Measurements from ENCODE around the gene GPR143.

Gene GPR143

GRCh38 chrX:9757366-9757765 is 8.3 kb downstream of the GPR143 start:
- Histone ChIP-seq H3K9me3 (ENCODE audit: low read depth, low read length) (no peaks in the 10 kb centered on the region), H3K9ac (ENCODE audit: insufficient read length) (no peak overlapping the region), H3K27ac (no peak overlapping the region), H3K36me3 (ENCODE audit: insufficient read depth, low read length) (no peaks in the 10 kb centered on the region), H3K4me3 (no peak overlapping the region)
- TF ChIP-seq POLR2AphosphoS5 (IDR thresholded peaks at IDR 0.05; ENCODE audit: borderline replicate concordance, low read depth, low read length): no peak
- no peak for TF ChIP-seq EZH2 (IDR thresholded peaks at IDR 0.05)
- no peak for TF ChIP-seq FOXP2 (optimal IDR thresholded peaks at IDR 0.05; ENCODE audit: control extremely low read depth, extremely low read length, insufficient read depth)
- DNase-seq (ENCODE audit: low read depth, low spot score): no peak

GRCh38 chrX:9749146-9749692 is 16.4 kb downstream of the GPR143 start:
- Histone ChIP-seq H3K9ac (ENCODE audit: insufficient read length) (no peak overlapping the region), H3K27ac (no peak overlapping the region), H3K9me3 (ENCODE audit: low read depth, low read length) (no peaks in the 10 kb centered on the region), H3K36me3 (ENCODE audit: insufficient read depth, low read length) (no peaks in the 10 kb centered on the region), H3K4me3 (no peak overlapping the region)
- no peak for TF ChIP-seq FOXP2 (optimal IDR thresholded peaks at IDR 0.05; ENCODE audit: control extremely low read depth, extremely low read length, insufficient read depth)
- no peak for TF ChIP-seq POLR2AphosphoS5 (IDR thresholded peaks at IDR 0.05; ENCODE audit: borderline replicate concordance, low read depth, low read length)
- TF ChIP-seq EZH2 (IDR thresholded peaks at IDR 0.05): no peak
- DNase-seq (ENCODE audit: low read depth, low spot score): no peak

GRCh38 chrX:9747644-9748043 is 18.0 kb downstream of the GPR143 start:
- no peak for TF ChIP-seq POLR2AphosphoS5 (IDR thresholded peaks at IDR 0.05; ENCODE audit: borderline replicate concordance, low read depth, low read length)
- no peak for TF ChIP-seq EZH2 (IDR thresholded peaks at IDR 0.05)
- TF ChIP-seq FOXP2 (optimal IDR thresholded peaks at IDR 0.05; ENCODE audit: control extremely low read depth, extremely low read length, insufficient read depth): no peak
- Histone ChIP-seq H3K9ac (ENCODE audit: insufficient read length) (no peak overlapping the region), H3K4me3 (no peak overlapping the region), H3K27ac (no peak overlapping the region), H3K36me3 (ENCODE audit: insufficient read depth, low read length) (no peaks in the 10 kb centered on the region), H3K9me3 (ENCODE audit: low read depth, low read length) (no peaks in the 10 kb centered on the region)
- DNase-seq (ENCODE audit: low read depth, low spot score): no peak

- Histone ChIP-seq H3K9ac (ENCODE audit: insufficient read length) (no peak overlapping the region), H3K27ac (no peak overlapping the region), H3K9me3 (ENCODE audit: low read depth, low read length) (no peaks in the 10 kb centered on the region), H3K36me3 (ENCODE audit: insufficient read depth, low read length) (no peaks in the 10 kb centered on the region), H3K4me3 (no peak overlapping the region)
- TF ChIP-seq POLR2AphosphoS5 (IDR thresholded peaks at IDR 0.05; ENCODE audit: borderline replicate concordance, low read depth, low read length) (no peak), FOXP2 (optimal IDR thresholded peaks at IDR 0.05; ENCODE audit: control extremely low read depth, extremely low read length, insufficient read depth) (no peak)
- peak; percentile 10 for DNase-seq (ENCODE audit: low read depth, low spot score)
Measured at GRCh38 chrX:9746148-9746888, 19.3 kb downstream of the GPR143 start.

- H3K4me3 ChIP-seq: no peak overlapping the region
- no peaks in the 10 kb centered on the region for H3K9me3 ChIP-seq (ENCODE audit: low read depth, low read length)
- no peak overlapping the region for H3K9ac ChIP-seq (ENCODE audit: insufficient read length)
- no peak overlapping the region for H3K27ac ChIP-seq
- H3K36me3 ChIP-seq (ENCODE audit: insufficient read depth, low read length): no peaks in the 10 kb centered on the region
- no peak for TF ChIP-seq FOXP2 (optimal IDR thresholded peaks at IDR 0.05; ENCODE audit: control extremely low read depth, extremely low read length, insufficient read depth)
- TF ChIP-seq POLR2AphosphoS5 (IDR thresholded peaks at IDR 0.05; ENCODE audit: borderline replicate concordance, low read depth, low read length): no peak
- no peak for TF ChIP-seq EZH2 (IDR thresholded peaks at IDR 0.05)
- DNase-seq (ENCODE audit: low read depth, low spot score): no peak
Measured at GRCh38 chrX:9745417-9746115, 20.1 kb downstream of the GPR143 start.

GRCh38 chrX:9739130-9739529 is 26.5 kb downstream of the GPR143 start:
- H3K27ac ChIP-seq: no peak overlapping the region
- H3K4me3 ChIP-seq: no peak overlapping the region
- TF ChIP-seq FOXP2 (optimal IDR thresholded peaks at IDR 0.05; ENCODE audit: control extremely low read depth, extremely low read length, insufficient read depth) (no peak), POLR2AphosphoS5 (IDR thresholded peaks at IDR 0.05; ENCODE audit: borderline replicate concordance, low read depth, low read length) (no peak), EZH2 (IDR thresholded peaks at IDR 0.05) (no peak)
- no peak overlapping the region for H3K9ac ChIP-seq (ENCODE audit: insufficient read length)
- no peaks in the 10 kb centered on the region for H3K9me3 ChIP-seq (ENCODE audit: low read depth, low read length)
- H3K36me3 ChIP-seq (ENCODE audit: insufficient read depth, low read length): no peaks in the 10 kb centered on the region
- DNase-seq (ENCODE audit: low read depth, low spot score): no peak

- no peak for TF ChIP-seq EZH2 (IDR thresholded peaks at IDR 0.05)
- TF ChIP-seq FOXP2 (optimal IDR thresholded peaks at IDR 0.05; ENCODE audit: control extremely low read depth, extremely low read length, insufficient read depth): no peak
- no peak for TF ChIP-seq POLR2AphosphoS5 (IDR thresholded peaks at IDR 0.05; ENCODE audit: borderline replicate concordance, low read depth, low read length)
- no peaks in the 10 kb centered on the region for H3K36me3 ChIP-seq (ENCODE audit: insufficient read depth, low read length)
- H3K9ac ChIP-seq (ENCODE audit: insufficient read length): no peak overlapping the region
- no peak overlapping the region for H3K27ac ChIP-seq
- no peak for DNase-seq (ENCODE audit: low read depth, low spot score)
- H3K4me3 ChIP-seq: no peak overlapping the region
- H3K9me3 ChIP-seq (ENCODE audit: low read depth, low read length): no peaks in the 10 kb centered on the region
Measured at GRCh38 chrX:9738151-9738550, 27.5 kb downstream of the GPR143 start.

- H3K9me3 ChIP-seq (ENCODE audit: low read depth, low read length): no peaks in the 10 kb centered on the region
- H3K36me3 ChIP-seq (ENCODE audit: insufficient read depth, low read length): no peaks in the 10 kb centered on the region
- no peak overlapping the region for H3K9ac ChIP-seq (ENCODE audit: insufficient read length)
- DNase-seq (ENCODE audit: low read depth, low spot score): no peak
- H3K4me3 ChIP-seq: no peak overlapping the region
- TF ChIP-seq FOXP2 (optimal IDR thresholded peaks at IDR 0.05; ENCODE audit: control extremely low read depth, extremely low read length, insufficient read depth): no peak
- TF ChIP-seq POLR2AphosphoS5 (IDR thresholded peaks at IDR 0.05; ENCODE audit: borderline replicate concordance, low read depth, low read length): no peak
- TF ChIP-seq EZH2 (IDR thresholded peaks at IDR 0.05): no peak
- no peak overlapping the region for H3K27ac ChIP-seq
Measured at GRCh38 chrX:9737363-9737762, 28.3 kb downstream of the GPR143 start.

All from SK-N-MC (cell line).